Erythroblast (primary cell): Measurements from ENCODE around the gene WDR88.

Source experiments
- GATA1 ChIP-seq: IDR thresholded peaks from 2 replicates; pipeline ENCODE4 v1.6.1; 2011; ENCODE audit warnings: low read depth, mild to moderate bottlenecking, control low read depth, low read length, moderate library complexity
- POLR2A ChIP-seq: IDR thresholded peaks from 2 replicates; pipeline ENCODE4 v1.6.1; 2011; ENCODE audit warnings: mild to moderate bottlenecking, low read length

GRCh38 chr19:33211794-33212435 is 80.0 kb downstream of the WDR88 start:
- TF ChIP-seq POLR2A = no peak
- TF ChIP-seq GATA1 = no peak
